Large intestine (tissue), 3 donors: ENCODE measurements around the gene CDH7. TPM values are rescaled to one million over a fixed set of nuclear protein-coding genes. Genes with fewer than 3 reads are reported as not detected.
A peak's percentile ranks its signal among the peaks of the same experiment; 100 is the strongest.

Experiments used
- DNase-seq, 2 donors: peaks; one replicate each; pipeline versions ENCODE4 v3.0.0 to v3.0.0-alpha.2; 2013
- H3K27ac ChIP-seq: one replicate; pipeline ENCODE4 v1.5.1; 2013; ENCODE audit warnings: low read length
- H3K27me3 ChIP-seq: 2 replicates; pipeline ENCODE4 v1.6.1; 2013; ENCODE audit warnings: low read length; ENCODE audit not compliant: control insufficient read depth, insufficient read depth
- H3K36me3 ChIP-seq: 2 replicates; pipeline ENCODE4 v1.6.1; 2013; ENCODE audit warnings: low read length; ENCODE audit not compliant: control insufficient read depth, insufficient read depth
- H3K4me1 ChIP-seq: one replicate; pipeline ENCODE4 v1.6.1; 2013; ENCODE audit warnings: low read length; ENCODE audit not compliant: control insufficient read depth, insufficient read depth
- H3K4me3 ChIP-seq: one replicate; pipeline ENCODE4 v1.5.1; 2013; ENCODE audit warnings: low read length
- H3K9me3 ChIP-seq: one replicate; pipeline ENCODE4 v1.6.1; 2013; ENCODE audit warnings: mild to moderate bottlenecking, low read depth, low read length, moderate library complexity; ENCODE audit not compliant: control insufficient read depth
- WGBS: methylation state at CpG from one replicate; pipeline ENCODE4 v1.1.5; 2013; ENCODE audit warnings: low lambda C conversion rate; ENCODE audit not compliant: insufficient coverage; 5-methylcytosine and 5-hydroxymethylcytosine counted together
- polyA plus RNA-seq: library from polyadenylated mRNA; unstranded; fragments of 120-200 nt; gene quantifications from one replicate; pipeline ENCODE4 v1.2.1, GENCODE V29; 2013

The CDH7 gene
- polyA plus RNA-seq, 1 donor = 0.22 TPM

DNA sequence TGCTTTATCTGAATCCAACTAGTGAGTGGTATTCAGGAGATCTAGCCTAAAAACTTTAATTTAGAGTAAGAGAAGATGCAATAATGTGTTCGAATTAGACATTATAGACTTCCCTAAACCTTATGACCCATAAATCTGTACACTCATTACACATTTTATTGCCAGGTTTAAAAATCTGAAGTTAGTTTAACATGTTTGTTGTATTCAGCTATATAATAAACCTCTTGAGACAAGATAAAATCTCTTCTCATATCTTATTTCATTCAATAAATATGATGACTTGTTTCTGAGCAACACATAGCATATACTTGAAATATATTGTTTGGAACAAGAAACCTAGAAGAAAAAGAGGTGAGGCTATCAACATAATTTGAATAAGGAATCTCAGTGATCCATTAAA, 150.7 kb downstream of the CDH7 start:
- 83% methylated on average over 1 of the region's 1 CpG for WGBS
- no peak overlapping the region for H3K4me3 ChIP-seq
- H3K4me1 ChIP-seq = peaks cover 6% of the 10 kb centered on the region

GRCh38 chr18:65906621-65907034, 155.8 kb downstream of the CDH7 start:
- H3K4me3 ChIP-seq = no peak overlapping the region
- WGBS = no CpG with 5 or more reads among the region's 1 CpG
- peak; percentile 84 to 94 for DNase-seq
- no peak overlapping the region for H3K27ac ChIP-seq
- peaks cover 8% of the 10 kb centered on the region for H3K4me1 ChIP-seq
- H3K27me3 ChIP-seq = no peaks in the 10 kb centered on the region
- no peaks in the 10 kb centered on the region for H3K9me3 ChIP-seq
- no peaks in the 10 kb centered on the region for H3K36me3 ChIP-seq

More for the DNA sequence above, 150.7 kb downstream of the CDH7 start:
- H3K9me3 ChIP-seq = no peaks in the 10 kb centered on the region
- H3K27ac ChIP-seq = no peak overlapping the region
- H3K36me3 ChIP-seq = no peaks in the 10 kb centered on the region
- H3K27me3 ChIP-seq = no peaks in the 10 kb centered on the region
- DNase-seq = no peak

DNA sequence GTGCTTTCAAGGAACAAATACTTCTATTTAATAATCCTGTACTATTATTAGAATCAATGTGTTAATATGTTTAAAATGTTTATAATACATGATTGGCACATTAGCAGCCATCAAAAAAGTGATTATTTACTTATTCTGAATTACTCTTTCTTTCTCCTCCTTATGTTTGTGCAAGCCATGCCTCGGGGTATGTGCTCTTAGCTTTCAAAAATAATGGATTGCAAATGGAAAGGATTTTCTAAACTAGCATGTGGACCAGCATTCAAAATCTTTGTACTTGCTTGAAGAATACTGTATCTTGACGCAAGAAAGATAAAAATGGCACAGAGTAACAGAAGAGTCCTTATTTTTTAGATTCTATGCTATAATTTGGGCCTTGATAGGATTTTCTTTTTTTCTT, 156.5 kb downstream of the CDH7 start:
- Histone ChIP-seq H3K27ac (no peak overlapping the region), H3K27me3 (no peaks in the 10 kb centered on the region), H3K4me3 (no peak overlapping the region), H3K36me3 (no peaks in the 10 kb centered on the region), H3K4me1 (peaks cover 8% of the 10 kb centered on the region), H3K9me3 (no peaks in the 10 kb centered on the region)
- 67% methylated on average over 1 of the region's 2 CpGs for WGBS
- no peak for DNase-seq

- no peaks in the 10 kb centered on the region for H3K9me3 ChIP-seq
- H3K27me3 ChIP-seq = no peaks in the 10 kb centered on the region
- 81% methylated on average over 3 of the region's 3 CpGs for WGBS
- no peak overlapping the region for H3K4me3 ChIP-seq
- H3K4me1 ChIP-seq = peaks cover under 1% of the 10 kb centered on the region
- no peak for DNase-seq
- H3K36me3 ChIP-seq = no peaks in the 10 kb centered on the region
- no peak overlapping the region for H3K27ac ChIP-seq
Observed at GRCh38 chr18:65919018-65919417, 168.2 kb downstream of the CDH7 start.

GRCh38 chr18:65919663-65920062, 168.9 kb downstream of the CDH7 start:
- Histone ChIP-seq H3K36me3 (no peaks in the 10 kb centered on the region), H3K27ac (no peak overlapping the region), H3K9me3 (no peaks in the 10 kb centered on the region), H3K4me1 (peaks cover 4% of the 10 kb centered on the region), H3K4me3 (no peak overlapping the region), H3K27me3 (no peaks in the 10 kb centered on the region)
- 93% methylated on average over 3 of the region's 3 CpGs for WGBS
- no peak for DNase-seq

- H3K27ac ChIP-seq = no peak overlapping the region
- H3K27me3 ChIP-seq = no peaks in the 10 kb centered on the region
- no peak for DNase-seq
- no peak overlapping the region for H3K4me3 ChIP-seq
- H3K36me3 ChIP-seq = no peaks in the 10 kb centered on the region
- no CpG with 5 or more reads among the region's 1 CpG for WGBS
- no peaks in the 10 kb centered on the region for H3K9me3 ChIP-seq
- peaks cover 8% of the 10 kb centered on the region for H3K4me1 ChIP-seq
Observed at GRCh38 chr18:65922103-65922502, 171.3 kb downstream of the CDH7 start.

DNA sequence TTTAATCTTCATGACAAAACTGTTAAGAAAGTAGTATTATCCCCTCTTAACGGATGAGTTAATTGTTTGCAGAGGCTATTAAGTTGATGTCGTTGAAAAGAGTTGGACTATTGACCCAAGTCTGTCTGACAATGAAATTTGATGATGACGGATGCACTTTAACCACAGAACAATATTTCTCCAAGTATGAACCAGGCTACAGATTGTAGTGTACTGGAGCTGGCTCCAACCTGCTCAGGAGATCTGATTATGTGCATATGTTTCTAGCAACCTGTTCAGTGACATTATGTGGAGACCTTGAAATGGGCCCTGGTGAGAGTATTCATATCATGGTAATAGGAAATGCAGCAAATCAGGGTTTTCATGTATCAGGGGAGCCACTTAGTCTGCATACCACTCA, 174.1 kb downstream of the CDH7 start:
- peak; percentile 61 to 86 for DNase-seq
- no peak overlapping the region for H3K4me3 ChIP-seq
- no peak overlapping the region for H3K27ac ChIP-seq
- peaks cover 8% of the 10 kb centered on the region for H3K4me1 ChIP-seq
- H3K9me3 ChIP-seq = no peaks in the 10 kb centered on the region
- no peaks in the 10 kb centered on the region for H3K27me3 ChIP-seq
- no CpG with 5 or more reads among the region's 3 CpGs for WGBS
- H3K36me3 ChIP-seq = no peaks in the 10 kb centered on the region

DNA sequence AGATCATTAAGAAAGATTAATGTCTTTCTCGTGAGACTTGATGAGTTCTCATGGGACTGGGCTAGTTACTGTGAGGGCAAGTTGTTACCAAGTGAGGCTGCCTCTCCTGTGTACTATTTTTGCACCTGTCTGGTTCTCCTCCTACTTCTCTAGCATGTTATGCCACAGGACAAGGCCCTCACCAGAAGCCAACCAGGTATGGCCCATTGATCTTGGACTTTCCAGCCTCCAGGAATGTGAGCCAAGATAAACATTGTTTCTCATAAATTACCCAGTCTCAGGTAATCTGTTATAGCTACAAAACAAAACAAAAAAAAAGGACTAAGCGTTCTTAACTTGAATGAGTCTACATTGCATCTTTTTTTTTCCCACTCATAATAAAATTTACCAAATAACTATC, 184.1 kb downstream of the CDH7 start:
- H3K4me1 ChIP-seq = no peaks in the 10 kb centered on the region
- no peak for DNase-seq
- H3K27me3 ChIP-seq = no peaks in the 10 kb centered on the region
- WGBS = 83% methylated on average over 1 of the region's 2 CpGs
- H3K27ac ChIP-seq = no peak overlapping the region
- no peaks in the 10 kb centered on the region for H3K9me3 ChIP-seq
- no peak overlapping the region for H3K4me3 ChIP-seq
- H3K36me3 ChIP-seq = no peaks in the 10 kb centered on the region

GRCh38 chr18:65936678-65937077, 185.9 kb downstream of the CDH7 start:
- DNase-seq = no peak
- WGBS = no CpG with 5 or more reads among the region's 1 CpG
- H3K4me1 ChIP-seq = no peaks in the 10 kb centered on the region
- H3K9me3 ChIP-seq = no peaks in the 10 kb centered on the region
- H3K27me3 ChIP-seq = no peaks in the 10 kb centered on the region
- no peak overlapping the region for H3K27ac ChIP-seq
- H3K36me3 ChIP-seq = no peaks in the 10 kb centered on the region
- H3K4me3 ChIP-seq = no peak overlapping the region

GRCh38 chr18:65937180-65937579, 186.4 kb downstream of the CDH7 start:
- Histone ChIP-seq H3K36me3 (no peaks in the 10 kb centered on the region), H3K9me3 (no peaks in the 10 kb centered on the region), H3K4me3 (no peak overlapping the region), H3K27ac (no peak overlapping the region), H3K4me1 (no peaks in the 10 kb centered on the region), H3K27me3 (no peaks in the 10 kb centered on the region)
- no peak for DNase-seq

- no peak for DNase-seq
- H3K9me3 ChIP-seq = no peaks in the 10 kb centered on the region
Observed at GRCh38 chr18:65938592-65939372, 188.0 kb downstream of the CDH7 start.

More at GRCh38 chr18:65938592-65939372, 188.0 kb downstream of the CDH7 start:
- WGBS = no CpG with 5 or more reads among the region's 4 CpGs
- Histone ChIP-seq H3K4me1 (no peaks in the 10 kb centered on the region), H3K4me3 (no peak overlapping the region), H3K36me3 (no peaks in the 10 kb centered on the region), H3K27me3 (no peaks in the 10 kb centered on the region), H3K27ac (no peak overlapping the region)
